Eye (tissue), 1 donor: Measurements from ENCODE around the gene PRRT1B.

Experiments
- DNase-seq: peaks from one replicate; pipeline ENCODE4 v3.0.0-alpha.2; 2015

The PRRT1B gene

GRCh38 chr9:131582466-131583336 lies 37.4 kb downstream of the PRRT1B start:
- no peak for DNase-seq

GRCh38 chr9:131583337-131583645 lies 38.0 kb downstream of the PRRT1B start:
- DNase-seq, result no peak

DNA sequence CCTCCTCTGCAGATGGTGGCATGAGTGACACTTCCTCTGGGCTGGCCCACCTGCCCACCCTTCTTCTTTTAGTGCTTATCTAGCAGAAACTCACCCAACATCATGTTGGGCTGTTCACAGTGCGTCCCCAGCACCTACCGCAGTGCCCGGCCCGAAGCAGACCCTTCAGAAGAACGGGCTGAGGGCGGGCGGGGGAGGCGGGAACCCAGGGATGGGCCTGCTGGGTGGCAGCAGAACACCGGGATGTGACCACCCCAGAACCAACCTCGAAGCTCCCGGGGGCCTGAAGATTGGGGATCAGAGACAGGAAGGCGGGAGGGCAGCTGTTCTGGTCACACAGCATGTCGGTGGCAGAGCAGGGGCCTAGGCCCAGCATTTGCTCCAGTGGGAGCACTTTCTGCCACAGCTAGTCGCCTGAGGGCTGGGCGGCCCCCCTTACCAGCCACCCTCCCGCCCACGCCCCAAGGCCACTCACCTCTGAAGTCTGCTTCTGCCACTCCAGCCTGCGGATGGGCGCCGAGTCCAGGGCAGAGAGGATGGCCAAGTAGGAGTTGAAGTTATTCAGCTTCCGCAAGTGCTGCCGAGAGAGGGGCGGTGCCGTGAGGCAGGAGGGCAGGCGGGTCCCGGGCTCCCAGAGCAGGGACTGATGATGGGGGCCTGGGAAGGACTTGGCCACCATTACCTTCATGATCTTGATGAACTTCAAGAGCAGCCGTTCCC lies 38.7 kb downstream of the PRRT1B start:
- no peak for DNase-seq

- no peak for DNase-seq
These were observed 39.5 kb downstream of the PRRT1B start for GRCh38 chr9:131584858-131585257.

DNA sequence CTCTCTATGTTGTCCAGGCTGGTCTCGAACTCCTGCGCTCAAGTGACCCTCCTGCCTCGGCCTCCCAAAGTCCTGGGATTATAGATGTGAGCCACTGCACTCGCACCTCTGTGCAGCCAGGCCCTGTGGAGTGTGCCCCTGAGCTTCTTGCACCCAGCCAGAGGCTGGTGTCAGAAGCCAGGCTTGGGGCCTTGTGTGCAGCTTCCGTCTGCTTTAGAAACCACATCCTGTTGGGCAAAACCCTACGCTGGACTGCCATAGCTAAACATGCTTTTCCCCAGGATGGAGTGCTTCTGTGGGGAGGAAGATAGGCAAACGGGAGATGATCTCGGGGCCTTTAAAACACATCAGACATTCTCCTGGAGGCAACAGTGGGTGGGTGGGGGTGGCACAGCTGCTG lies 40.1 kb downstream of the PRRT1B start:
- DNase-seq, result no peak

- DNase-seq, result no peak
These were observed 42.0 kb downstream of the PRRT1B start for GRCh38 chr9:131587331-131587730.

GRCh38 chr9:131587906-131588305 lies 42.6 kb downstream of the PRRT1B start:
- no peak for DNase-seq

DNA sequence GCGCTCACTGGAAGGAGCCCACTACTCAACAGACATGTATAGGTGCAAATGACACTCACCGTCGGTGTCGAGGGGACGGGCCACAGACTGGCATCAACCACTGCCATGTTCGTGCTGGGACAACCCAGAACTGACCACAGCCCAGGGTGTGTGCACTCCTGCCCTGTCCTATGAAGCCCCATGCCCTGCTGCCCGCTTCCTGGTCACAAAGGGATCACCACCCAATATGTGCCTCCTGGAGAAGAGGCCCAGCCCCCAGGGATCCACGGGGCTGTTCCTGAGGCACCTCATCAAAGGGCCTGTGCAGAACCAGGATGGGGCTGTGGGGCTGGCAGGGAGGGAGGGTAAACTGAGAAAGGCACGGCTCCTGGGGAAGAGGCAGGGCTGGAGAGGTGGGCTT lies 43.1 kb downstream of the PRRT1B start:
- no peak for DNase-seq

- DNase-seq, result no peak
These were observed 43.9 kb downstream of the PRRT1B start for GRCh38 chr9:131589124-131589711.

DNA sequence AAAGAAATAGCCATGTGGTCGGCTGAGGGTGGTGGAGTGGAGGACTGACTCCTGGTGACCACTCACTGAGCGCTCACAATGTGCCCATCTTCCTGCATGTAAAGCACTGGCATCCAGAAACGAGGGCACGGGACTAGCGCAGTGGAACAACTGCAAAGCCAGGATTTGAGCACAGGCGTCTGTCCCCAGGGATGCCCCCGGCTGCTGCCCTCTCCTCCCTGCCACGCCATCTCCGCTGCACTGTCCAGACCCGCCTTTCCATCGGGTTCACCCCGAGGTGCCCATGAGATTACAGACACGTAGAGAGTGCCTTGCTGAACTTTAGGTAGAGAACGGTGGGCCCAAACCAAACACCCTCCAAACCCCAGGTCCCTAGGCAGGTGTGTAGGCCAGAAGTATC lies 44.7 kb downstream of the PRRT1B start:
- DNase-seq, result no peak

- DNase-seq, result no peak
These were observed 45.1 kb downstream of the PRRT1B start for GRCh38 chr9:131590449-131590848.

GRCh38 chr9:131590907-131591844 lies 45.9 kb downstream of the PRRT1B start:
- peak; percentile 81 for DNase-seq

GRCh38 chr9:131591845-131592208 lies 46.5 kb downstream of the PRRT1B start:
- no peak for DNase-seq

- DNase-seq, result no peak
These were observed 47.9 kb downstream of the PRRT1B start for GRCh38 chr9:131593091-131593820.

GRCh38 chr9:131593936-131594665 lies 48.8 kb downstream of the PRRT1B start:
- DNase-seq, result no peak

GRCh38 chr9:131594906-131595665 lies 49.8 kb downstream of the PRRT1B start:
- DNase-seq, result no peak

- DNase-seq, result no peak
These were observed 50.5 kb downstream of the PRRT1B start for GRCh38 chr9:131595696-131596429.

- no peak for DNase-seq
These were observed 51.1 kb downstream of the PRRT1B start for GRCh38 chr9:131596430-131596743.

- DNase-seq, result no peak
These were observed 51.9 kb downstream of the PRRT1B start for GRCh38 chr9:131597246-131597645.

DNA sequence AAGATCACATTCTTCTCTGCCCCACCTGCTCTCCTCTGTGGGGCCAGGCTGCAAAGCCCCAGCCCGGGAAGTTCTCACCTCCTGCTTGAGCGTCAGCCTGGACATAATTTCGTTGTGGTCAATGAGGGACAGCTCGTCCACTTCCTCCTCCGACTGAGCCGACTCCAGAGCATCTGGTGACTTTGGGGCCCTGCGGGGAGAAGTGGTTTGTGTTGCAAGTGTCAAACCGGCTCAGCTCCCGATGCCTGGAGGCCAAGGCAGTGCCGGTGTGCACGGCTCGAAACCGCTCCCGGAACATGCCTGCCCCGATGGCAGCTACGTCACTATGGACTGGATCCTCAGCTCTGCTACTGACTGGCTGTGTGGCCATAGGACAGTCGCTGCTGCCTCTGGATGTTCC lies 52.8 kb downstream of the PRRT1B start:
- DNase-seq, result peak; percentile 36
